GM12891 (cell line): ENCODE data around the gene MGLL.
A peak's percentile ranks its signal among the peaks of the same experiment; 100 is the strongest.

Experiments
- DNase-seq: peaks from one replicate; pipeline ENCODE4 v3.0.0; 2011; ENCODE audit warnings: low spot score; ENCODE audit not compliant: insufficient read length
- FAIRE-seq: peaks from 2 replicates; lab custom pipeline; 2011; peaks lifted over from hg19 to GRCh38; lab: Jason Lieb, UNC
- PAX5 ChIP-seq: IDR thresholded peaks from 2 replicates; pipeline ENCODE4 v1.6.1; 2011; ENCODE audit warnings: low read length, moderate library complexity, mild to moderate bottlenecking; ENCODE audit not compliant: insufficient read depth, severe bottlenecking
- POLR2A ChIP-seq: IDR thresholded peaks from 2 replicates; pipeline ENCODE4 v1.6.1; 2011; ENCODE audit warnings: low read depth, low read length, control low read depth
- POLR2AphosphoS5 ChIP-seq: IDR thresholded peaks from 2 replicates; pipeline ENCODE4 v1.6.1; 2011; ENCODE audit warnings: low read depth, low read length, control low read depth
- POU2F2 ChIP-seq: IDR thresholded peaks from 2 replicates; pipeline ENCODE4 v1.6.1; 2011; ENCODE audit warnings: low read depth, mild to moderate bottlenecking, control low read depth, low read length, moderate library complexity
- SPI1 ChIP-seq: IDR thresholded peaks from 2 replicates; pipeline ENCODE4 v1.6.1; 2011; ENCODE audit warnings: low read depth, low read length, control low read depth
- TAF1 ChIP-seq: IDR thresholded peaks from 2 replicates; pipeline ENCODE4 v1.6.1; 2011; ENCODE audit warnings: low read depth, low read length, control low read depth

Gene MGLL

GRCh38 chr3:127697551-127698240 is 124.6 kb downstream of the MGLL start:
- peak; percentile 97 for FAIRE-seq
- DNase-seq, result peak; percentile 58
- TF ChIP-seq POU2F2, result no peak
- no peak for TF ChIP-seq PAX5
- no peak for TF ChIP-seq TAF1
- 0 out of 2 replicates have a peak, but pooled peaks have one; percentile 17 for TF ChIP-seq POLR2A

- DNase-seq (no peak), FAIRE-seq (no peak)
- TF ChIP-seq PAX5 (no peak), POU2F2 (no peak), POLR2A (no peak)
Observed at GRCh38 chr3:127694467-127695215, 127.7 kb downstream of the MGLL start.

- TF ChIP-seq SPI1, result no peak
- no peak for TF ChIP-seq POLR2A
- TF ChIP-seq POLR2AphosphoS5, result no peak
- TF ChIP-seq TAF1, result no peak
- TF ChIP-seq POU2F2, result no peak
- no peak for TF ChIP-seq PAX5
- no peak for DNase-seq
- no peak for FAIRE-seq
Observed at GRCh38 chr3:127693336-127693843, 128.9 kb downstream of the MGLL start.

- no peak for DNase-seq
- TF ChIP-seq TAF1, result no peak
- TF ChIP-seq POLR2AphosphoS5, result no peak
- TF ChIP-seq SPI1, result no peak
- TF ChIP-seq PAX5, result no peak
- no peak for TF ChIP-seq POLR2A
- TF ChIP-seq POU2F2, result no peak
- FAIRE-seq, result no peak
Observed at GRCh38 chr3:127692501-127693335, 129.6 kb downstream of the MGLL start.

DNA sequence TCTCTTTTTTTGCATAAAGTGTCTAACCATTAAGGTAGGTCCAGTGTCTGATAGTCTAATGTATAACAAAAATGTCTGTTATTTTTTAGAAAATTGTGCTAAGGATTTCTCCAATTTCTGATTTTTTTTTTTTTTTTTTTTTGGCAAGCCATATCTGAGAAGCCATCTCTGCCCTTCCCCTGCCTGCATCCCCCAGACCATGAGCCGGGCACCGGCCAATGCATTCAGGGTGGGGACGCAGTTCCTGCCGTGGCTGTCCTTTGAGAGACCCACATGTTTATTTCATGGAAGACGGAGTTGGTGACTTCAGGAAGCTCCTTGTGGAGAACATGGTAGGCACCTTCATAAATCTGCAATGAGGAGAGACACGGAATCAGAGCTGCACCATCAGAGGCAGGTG is 130.3 kb downstream of the MGLL start:
- TF ChIP-seq PAX5 (no peak), POLR2A (no peak), POU2F2 (no peak), TAF1 (no peak), SPI1 (no peak), POLR2AphosphoS5 (no peak)
- FAIRE-seq, result no peak
- no peak for DNase-seq

DNA sequence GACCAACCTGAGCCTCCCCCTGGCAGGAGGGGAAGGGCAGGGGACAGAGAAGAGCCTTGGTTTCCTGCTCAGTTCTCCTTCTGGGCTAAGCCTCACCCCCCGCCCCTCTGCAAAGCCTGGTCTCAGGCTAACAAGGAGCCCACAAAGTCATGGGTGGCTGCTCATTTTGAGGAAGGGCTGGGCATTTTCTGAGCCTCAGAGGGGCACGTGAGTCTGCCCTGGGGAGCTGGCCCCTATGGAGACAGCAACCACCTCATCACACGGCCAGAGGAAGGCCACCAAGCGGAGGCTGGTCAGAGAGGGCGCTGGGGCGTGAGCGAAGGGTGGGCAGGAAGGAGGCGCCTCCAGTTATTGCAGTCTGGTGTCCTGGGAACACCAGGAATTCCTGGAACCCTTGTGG is 130.8 kb downstream of the MGLL start:
- DNase-seq (no peak), FAIRE-seq (no peak)
- no peak for TF ChIP-seq POLR2AphosphoS5
- TF ChIP-seq PAX5, result no peak
- no peak for TF ChIP-seq POU2F2
- no peak for TF ChIP-seq TAF1
- no peak for TF ChIP-seq SPI1
- no peak for TF ChIP-seq POLR2A

- TF ChIP-seq POU2F2 (no peak), TAF1 (no peak), POLR2AphosphoS5 (no peak), POLR2A (no peak), PAX5 (no peak), SPI1 (no peak)
- DNase-seq, result no peak
- peak; percentile 76 for FAIRE-seq
Observed at GRCh38 chr3:127690823-127691452, 131.4 kb downstream of the MGLL start.

- FAIRE-seq (no peak), DNase-seq (no peak)
Observed at GRCh38 chr3:127690106-127690505, 132.2 kb downstream of the MGLL start.

More at GRCh38 chr3:127690106-127690505, 132.2 kb downstream of the MGLL start:
- no peak for TF ChIP-seq SPI1
- no peak for TF ChIP-seq PAX5
- TF ChIP-seq POU2F2, result no peak
- no peak for TF ChIP-seq TAF1
- TF ChIP-seq POLR2A, result no peak
- no peak for TF ChIP-seq POLR2AphosphoS5
